ENCODE data around the gene TTYH2. TPM values are rescaled to one million over a fixed set of nuclear protein-coding genes. Genes with fewer than 3 reads are reported as not detected.

TTYH2 gene
- polyA plus RNA-seq, 1 donor from 2014 or later = 2.5 TPM

DNA sequence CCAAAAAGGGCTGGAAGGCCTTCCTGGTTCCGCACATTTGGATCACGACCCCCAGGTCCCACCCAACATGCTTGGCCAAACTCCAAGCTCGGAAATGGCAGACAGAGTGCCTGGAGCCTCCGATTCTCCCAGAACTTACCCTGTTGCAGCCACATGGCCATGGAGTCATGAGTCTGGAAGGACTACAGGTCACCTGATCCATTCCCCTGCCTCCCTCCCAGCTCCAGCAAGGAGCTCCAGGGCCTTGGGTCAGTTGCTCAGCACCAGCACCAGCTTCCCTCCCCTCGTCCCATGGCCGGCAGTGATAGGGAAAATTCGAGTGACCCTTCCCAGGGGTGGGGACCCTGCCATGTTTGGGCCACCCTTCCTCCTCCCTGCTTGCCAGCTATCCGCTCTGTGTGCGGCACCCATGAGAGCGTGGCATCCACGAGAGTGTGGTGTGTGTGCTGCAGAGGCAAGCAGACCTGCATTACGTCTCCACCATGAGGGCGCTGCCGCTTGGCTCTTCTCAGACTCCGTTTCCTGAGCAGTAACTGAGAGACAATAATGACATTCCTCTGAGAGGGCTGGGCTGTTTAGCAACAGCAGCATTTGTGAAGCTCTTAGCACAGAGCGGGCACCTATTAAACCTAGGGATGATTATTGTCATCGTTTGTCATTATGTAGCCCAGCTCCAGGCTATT, 31.2 kb upstream of the TTYH2 start:
- Histone ChIP-seq H3K9me3 (ENCODE audit: low read length) (no peaks in the 10 kb centered on the region), H3K36me3 (ENCODE audit: insufficient read depth, low read length) (no peaks in the 10 kb centered on the region), H3F3A (ENCODE audit: insufficient read depth, low read length, poor library complexity, severe bottlenecking) (no peaks in the 10 kb centered on the region), H3K27me3 (ENCODE audit: insufficient read depth, low read depth, low read length) (no peaks in the 10 kb centered on the region), H3K4me3 (ENCODE audit: low read length) (no peak overlapping the region), H2AFZ (ENCODE audit: low read depth, low read length) (no peak overlapping the region), H4K20me1 (ENCODE audit: insufficient read depth) (no peaks in the 10 kb centered on the region), H3K9me2 (ENCODE audit: insufficient read depth, low read length) (no peaks in the 10 kb centered on the region), H3K9ac (ENCODE audit: low read length) (no peak overlapping the region), H3K27ac (ENCODE audit: low read length) (no peak overlapping the region), H3K4me2 (ENCODE audit: low read length) (no peak overlapping the region), H3K79me2 (replicated peaks; ENCODE audit: insufficient read depth, low read length) (no peaks in the 10 kb centered on the region)
- no peak for TF ChIP-seq SMC3 (conservative IDR thresholded peaks at IDR 0.05; ENCODE audit: poor library complexity)
- no peak for TF ChIP-seq TAF1 (IDR thresholded peaks at IDR 0.05; ENCODE audit: low read depth)
- TF ChIP-seq, protein P1, sequence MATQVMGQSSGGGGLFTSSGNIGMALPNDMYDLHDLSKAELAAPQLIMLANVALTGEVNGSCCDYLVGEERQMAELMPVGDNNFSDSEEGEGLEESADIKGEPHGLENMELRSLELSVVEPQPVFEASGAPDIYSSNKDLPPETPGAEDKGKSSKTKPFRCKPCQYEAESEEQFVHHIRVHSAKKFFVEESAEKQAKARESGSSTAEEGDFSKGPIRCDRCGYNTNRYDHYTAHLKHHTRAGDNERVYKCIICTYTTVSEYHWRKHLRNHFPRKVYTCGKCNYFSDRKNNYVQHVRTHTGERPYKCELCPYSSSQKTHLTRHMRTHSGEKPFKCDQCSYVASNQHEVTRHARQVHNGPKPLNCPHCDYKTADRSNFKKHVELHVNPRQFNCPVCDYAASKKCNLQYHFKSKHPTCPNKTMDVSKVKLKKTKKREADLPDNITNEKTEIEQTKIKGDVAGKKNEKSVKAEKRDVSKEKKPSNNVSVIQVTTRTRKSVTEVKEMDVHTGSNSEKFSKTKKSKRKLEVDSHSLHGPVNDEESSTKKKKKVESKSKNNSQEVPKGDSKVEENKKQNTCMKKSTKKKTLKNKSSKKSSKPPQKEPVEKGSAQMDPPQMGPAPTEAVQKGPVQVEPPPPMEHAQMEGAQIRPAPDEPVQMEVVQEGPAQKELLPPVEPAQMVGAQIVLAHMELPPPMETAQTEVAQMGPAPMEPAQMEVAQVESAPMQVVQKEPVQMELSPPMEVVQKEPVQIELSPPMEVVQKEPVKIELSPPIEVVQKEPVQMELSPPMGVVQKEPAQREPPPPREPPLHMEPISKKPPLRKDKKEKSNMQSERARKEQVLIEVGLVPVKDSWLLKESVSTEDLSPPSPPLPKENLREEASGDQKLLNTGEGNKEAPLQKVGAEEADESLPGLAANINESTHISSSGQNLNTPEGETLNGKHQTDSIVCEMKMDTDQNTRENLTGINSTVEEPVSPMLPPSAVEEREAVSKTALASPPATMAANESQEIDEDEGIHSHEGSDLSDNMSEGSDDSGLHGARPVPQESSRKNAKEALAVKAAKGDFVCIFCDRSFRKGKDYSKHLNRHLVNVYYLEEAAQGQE (IDR thresholded peaks at IDR 0.05; ENCODE audit: borderline replicate concordance) = no peak
- TF ChIP-seq POLR2AphosphoS5 (IDR thresholded peaks at IDR 0.05) = no peak
- no peak for TF ChIP-seq MXI1 (conservative IDR thresholded peaks at IDR 0.05; ENCODE audit: poor library complexity, severe bottlenecking)
- TF ChIP-seq EZH2 (IDR thresholded peaks at IDR 0.05; ENCODE audit: borderline replicate concordance, insufficient read depth, low read length, poor library complexity, severe bottlenecking) = no peak
- TF ChIP-seq, protein P2, sequence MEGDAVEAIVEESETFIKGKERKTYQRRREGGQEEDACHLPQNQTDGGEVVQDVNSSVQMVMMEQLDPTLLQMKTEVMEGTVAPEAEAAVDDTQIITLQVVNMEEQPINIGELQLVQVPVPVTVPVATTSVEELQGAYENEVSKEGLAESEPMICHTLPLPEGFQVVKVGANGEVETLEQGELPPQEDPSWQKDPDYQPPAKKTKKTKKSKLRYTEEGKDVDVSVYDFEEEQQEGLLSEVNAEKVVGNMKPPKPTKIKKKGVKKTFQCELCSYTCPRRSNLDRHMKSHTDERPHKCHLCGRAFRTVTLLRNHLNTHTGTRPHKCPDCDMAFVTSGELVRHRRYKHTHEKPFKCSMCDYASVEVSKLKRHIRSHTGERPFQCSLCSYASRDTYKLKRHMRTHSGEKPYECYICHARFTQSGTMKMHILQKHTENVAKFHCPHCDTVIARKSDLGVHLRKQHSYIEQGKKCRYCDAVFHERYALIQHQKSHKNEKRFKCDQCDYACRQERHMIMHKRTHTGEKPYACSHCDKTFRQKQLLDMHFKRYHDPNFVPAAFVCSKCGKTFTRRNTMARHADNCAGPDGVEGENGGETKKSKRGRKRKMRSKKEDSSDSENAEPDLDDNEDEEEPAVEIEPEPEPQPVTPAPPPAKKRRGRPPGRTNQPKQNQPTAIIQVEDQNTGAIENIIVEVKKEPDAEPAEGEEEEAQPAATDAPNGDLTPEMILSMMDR (IDR thresholded peaks at IDR 0.05; ENCODE audit: poor library complexity, severe bottlenecking) = no peak
- no peak for TF ChIP-seq RAD21 (conservative IDR thresholded peaks at IDR 0.05)
- no peak for TF ChIP-seq EP300 (conservative IDR thresholded peaks at IDR 0.05; ENCODE audit: poor library complexity, severe bottlenecking)

DNA sequence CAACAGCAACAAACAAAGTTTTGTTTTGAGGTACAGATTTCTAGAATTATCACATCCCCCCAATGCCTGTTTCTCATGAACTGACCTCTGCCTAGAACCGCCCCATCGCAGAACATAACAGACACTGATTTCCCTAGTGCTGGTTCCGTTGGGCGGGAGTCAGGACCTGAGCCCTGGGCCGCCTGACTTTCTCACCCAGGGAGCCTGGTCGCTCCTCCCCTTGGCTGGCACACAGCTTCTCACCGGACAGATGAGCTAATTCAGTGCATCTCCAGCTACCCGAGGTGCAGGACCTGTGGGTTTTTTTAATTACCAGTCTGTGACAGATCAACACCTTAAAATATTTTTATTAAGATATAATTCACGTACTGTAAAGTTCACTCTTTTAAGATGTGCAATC, 30.0 kb upstream of the TTYH2 start:
- H3K36me3 ChIP-seq (ENCODE audit: insufficient read depth, low read length) = no peaks in the 10 kb centered on the region
- H3K27me3 ChIP-seq (ENCODE audit: insufficient read depth, low read depth, low read length) = no peaks in the 10 kb centered on the region
- TF ChIP-seq MXI1 (conservative IDR thresholded peaks at IDR 0.05; ENCODE audit: poor library complexity, severe bottlenecking) = no peak
- TF ChIP-seq TAF1 (IDR thresholded peaks at IDR 0.05; ENCODE audit: low read depth) = no peak
- TF ChIP-seq SMC3 (conservative IDR thresholded peaks at IDR 0.05; ENCODE audit: poor library complexity) = no peak
- TF ChIP-seq, protein P2 (IDR thresholded peaks at IDR 0.05; ENCODE audit: poor library complexity, severe bottlenecking) = no peak
- TF ChIP-seq, protein P1 (IDR thresholded peaks at IDR 0.05; ENCODE audit: borderline replicate concordance) = no peak
- no peak for TF ChIP-seq EP300 (conservative IDR thresholded peaks at IDR 0.05; ENCODE audit: poor library complexity, severe bottlenecking)
- TF ChIP-seq RAD21 (conservative IDR thresholded peaks at IDR 0.05) = no peak
- no peak for TF ChIP-seq POLR2AphosphoS5 (IDR thresholded peaks at IDR 0.05)
- no peak for TF ChIP-seq EZH2 (IDR thresholded peaks at IDR 0.05; ENCODE audit: borderline replicate concordance, insufficient read depth, low read length, poor library complexity, severe bottlenecking)
- H2AFZ ChIP-seq (ENCODE audit: low read depth, low read length) = no peak overlapping the region
- no peak overlapping the region for H3K27ac ChIP-seq (ENCODE audit: low read length)
- H4K20me1 ChIP-seq (ENCODE audit: insufficient read depth) = no peaks in the 10 kb centered on the region
- no peak overlapping the region for H3K4me3 ChIP-seq (ENCODE audit: low read length)
- H3K9me2 ChIP-seq (ENCODE audit: insufficient read depth, low read length) = no peaks in the 10 kb centered on the region
- H3K4me2 ChIP-seq (ENCODE audit: low read length) = no peak overlapping the region
- no peaks in the 10 kb centered on the region for H3F3A ChIP-seq (ENCODE audit: insufficient read depth, low read length, poor library complexity, severe bottlenecking)
- no peaks in the 10 kb centered on the region for H3K9me3 ChIP-seq (ENCODE audit: low read length)
- no peak overlapping the region for H3K9ac ChIP-seq (ENCODE audit: low read length)
- no peaks in the 10 kb centered on the region for H3K79me2 ChIP-seq (replicated peaks; ENCODE audit: insufficient read depth, low read length)
